ENCODE measurements around the gene ZNF366. TPM values are rescaled to one million over a fixed set of nuclear protein-coding genes. Genes with fewer than 3 reads are reported as not detected.

The ZNF366 gene, protein sequence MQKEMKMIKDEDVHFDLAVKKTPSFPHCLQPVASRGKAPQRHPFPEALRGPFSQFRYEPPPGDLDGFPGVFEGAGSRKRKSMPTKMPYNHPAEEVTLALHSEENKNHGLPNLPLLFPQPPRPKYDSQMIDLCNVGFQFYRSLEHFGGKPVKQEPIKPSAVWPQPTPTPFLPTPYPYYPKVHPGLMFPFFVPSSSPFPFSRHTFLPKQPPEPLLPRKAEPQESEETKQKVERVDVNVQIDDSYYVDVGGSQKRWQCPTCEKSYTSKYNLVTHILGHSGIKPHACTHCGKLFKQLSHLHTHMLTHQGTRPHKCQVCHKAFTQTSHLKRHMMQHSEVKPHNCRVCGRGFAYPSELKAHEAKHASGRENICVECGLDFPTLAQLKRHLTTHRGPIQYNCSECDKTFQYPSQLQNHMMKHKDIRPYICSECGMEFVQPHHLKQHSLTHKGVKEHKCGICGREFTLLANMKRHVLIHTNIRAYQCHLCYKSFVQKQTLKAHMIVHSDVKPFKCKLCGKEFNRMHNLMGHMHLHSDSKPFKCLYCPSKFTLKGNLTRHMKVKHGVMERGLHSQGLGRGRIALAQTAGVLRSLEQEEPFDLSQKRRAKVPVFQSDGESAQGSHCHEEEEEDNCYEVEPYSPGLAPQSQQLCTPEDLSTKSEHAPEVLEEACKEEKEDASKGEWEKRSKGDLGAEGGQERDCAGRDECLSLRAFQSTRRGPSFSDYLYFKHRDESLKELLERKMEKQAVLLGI
- 8.1 TPM for total RNA-seq
- long read RNA-seq, transcript ZNF366-201 (5 exons, 3,830 nt), result major isoform, 10 of 18 reads
- long read RNA-seq, partial matches to known transcripts, result 5 of 18 reads
- long read RNA-seq, other reads (novel, unspliced or antisense), result 3 of 18 reads

DNA sequence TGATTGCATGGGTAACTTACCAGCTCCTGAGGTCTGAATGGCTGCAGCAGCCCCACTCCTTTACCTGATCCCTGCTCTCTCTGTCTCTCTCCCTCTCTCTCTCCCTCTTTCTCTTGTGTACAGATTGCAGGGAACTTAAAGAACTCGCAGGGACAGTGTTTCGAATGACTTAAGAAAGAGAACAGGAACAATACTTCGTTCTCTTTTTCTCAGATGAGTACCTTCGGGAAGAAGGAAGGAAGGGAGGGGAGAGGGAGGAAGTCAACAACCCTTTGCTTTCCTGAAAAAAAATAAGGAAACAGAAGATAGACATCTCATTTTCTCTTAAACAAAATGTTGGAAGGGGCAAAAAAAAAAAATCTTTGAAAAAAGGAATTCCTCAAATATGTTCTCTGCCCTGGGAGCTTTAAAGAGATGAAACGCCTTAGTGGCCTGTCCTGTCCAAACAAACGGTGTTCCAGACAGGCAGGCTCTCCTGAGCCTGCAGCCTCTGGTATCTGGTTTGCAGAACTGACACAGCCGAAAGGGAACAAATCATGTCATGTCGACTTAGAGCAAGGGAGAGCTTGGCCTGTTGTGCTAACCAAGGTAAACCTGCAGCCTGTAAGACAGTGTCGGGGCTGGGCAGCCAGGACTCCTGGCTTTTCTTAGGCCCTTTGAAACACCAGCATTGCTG, at the start of gene ZNF366:
Gene ZNF366 (minus strand): TSS at position 180 of the 676 bp plus-strand sequence. CDS start 45,914 bp downstream, outside the sequence.
- peak within 1 kb of the TSS; percentile 87 for H3K27ac ChIP-seq (replicated peaks)
- H3K36me3 ChIP-seq, result no peaks in the 10 kb centered on the region
- H3K4me3 ChIP-seq, result peak within 1 kb of the TSS; percentile 61
- TF ChIP-seq, protein P1, sequence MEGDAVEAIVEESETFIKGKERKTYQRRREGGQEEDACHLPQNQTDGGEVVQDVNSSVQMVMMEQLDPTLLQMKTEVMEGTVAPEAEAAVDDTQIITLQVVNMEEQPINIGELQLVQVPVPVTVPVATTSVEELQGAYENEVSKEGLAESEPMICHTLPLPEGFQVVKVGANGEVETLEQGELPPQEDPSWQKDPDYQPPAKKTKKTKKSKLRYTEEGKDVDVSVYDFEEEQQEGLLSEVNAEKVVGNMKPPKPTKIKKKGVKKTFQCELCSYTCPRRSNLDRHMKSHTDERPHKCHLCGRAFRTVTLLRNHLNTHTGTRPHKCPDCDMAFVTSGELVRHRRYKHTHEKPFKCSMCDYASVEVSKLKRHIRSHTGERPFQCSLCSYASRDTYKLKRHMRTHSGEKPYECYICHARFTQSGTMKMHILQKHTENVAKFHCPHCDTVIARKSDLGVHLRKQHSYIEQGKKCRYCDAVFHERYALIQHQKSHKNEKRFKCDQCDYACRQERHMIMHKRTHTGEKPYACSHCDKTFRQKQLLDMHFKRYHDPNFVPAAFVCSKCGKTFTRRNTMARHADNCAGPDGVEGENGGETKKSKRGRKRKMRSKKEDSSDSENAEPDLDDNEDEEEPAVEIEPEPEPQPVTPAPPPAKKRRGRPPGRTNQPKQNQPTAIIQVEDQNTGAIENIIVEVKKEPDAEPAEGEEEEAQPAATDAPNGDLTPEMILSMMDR (IDR thresholded peaks at IDR 0.05; ENCODE audit: borderline replicate concordance), result no peak
- no peaks in the 10 kb centered on the region for H3K27me3 ChIP-seq (ENCODE audit: low read depth)
- H3K9me3 ChIP-seq (replicated peaks), result no peaks in the 10 kb centered on the region
- DNase-seq, result no peak
- intact Hi-C loops (cut with micrococcal nuclease), result no loop called here
- H3K4me1 ChIP-seq, result peaks cover 59% of the 10 kb centered on the region

DNA sequence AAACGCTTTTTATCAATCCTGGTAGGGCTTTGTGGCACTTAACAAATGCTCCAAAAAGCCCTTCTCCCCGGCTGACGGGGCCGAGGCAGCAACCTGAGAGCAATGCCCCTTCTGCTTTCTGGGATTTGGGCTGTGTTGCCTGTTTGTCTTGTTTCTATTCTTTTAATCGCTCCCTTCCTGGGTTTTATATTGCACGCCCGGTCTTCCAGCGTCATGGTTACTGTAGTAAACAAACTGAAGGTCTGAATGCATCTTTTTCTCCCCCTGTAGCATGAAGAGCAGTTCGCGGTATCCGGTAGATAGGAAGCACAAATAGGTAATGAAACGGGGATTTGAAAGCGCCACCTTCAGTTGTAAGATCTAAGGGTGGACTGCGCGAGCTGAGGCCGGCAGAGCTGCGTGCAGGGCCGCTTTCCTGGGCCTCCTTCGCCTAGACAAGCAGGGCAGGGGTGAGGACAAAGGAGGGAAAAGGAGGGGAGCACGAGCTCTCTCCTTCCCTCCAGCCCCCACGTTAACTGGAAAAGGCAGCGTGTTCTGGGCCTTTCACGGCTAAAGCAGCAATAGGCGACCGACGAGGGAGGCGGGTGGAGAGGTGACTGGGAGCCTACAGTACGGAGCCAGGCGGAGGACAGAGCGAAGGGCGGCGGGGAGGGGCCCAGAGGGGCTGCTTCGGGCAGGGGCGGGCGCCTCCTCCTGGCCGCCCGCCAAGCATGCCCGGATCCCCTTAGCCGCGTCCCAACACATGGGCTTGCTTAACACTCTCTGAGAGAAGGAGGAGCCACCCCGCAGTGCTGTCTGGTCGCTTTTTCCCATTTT, 49.3 kb upstream of the ZNF366 start:
- intact Hi-C loops (cut with micrococcal nuclease), result no loop called here
- H3K4me3 ChIP-seq, result peak overlapping the region; percentile 61
- TF ChIP-seq, protein P1 (IDR thresholded peaks at IDR 0.05; ENCODE audit: borderline replicate concordance), result no peak
- peaks cover 42% of the 10 kb centered on the region for H3K4me1 ChIP-seq
- H3K9me3 ChIP-seq (replicated peaks), result no peaks in the 10 kb centered on the region
- no peaks in the 10 kb centered on the region for H3K36me3 ChIP-seq
- H3K27me3 ChIP-seq (ENCODE audit: low read depth), result no peaks in the 10 kb centered on the region
- peak overlapping the region; percentile 66 for H3K27ac ChIP-seq (replicated peaks)
- peak; percentile 54 for DNase-seq

DNA sequence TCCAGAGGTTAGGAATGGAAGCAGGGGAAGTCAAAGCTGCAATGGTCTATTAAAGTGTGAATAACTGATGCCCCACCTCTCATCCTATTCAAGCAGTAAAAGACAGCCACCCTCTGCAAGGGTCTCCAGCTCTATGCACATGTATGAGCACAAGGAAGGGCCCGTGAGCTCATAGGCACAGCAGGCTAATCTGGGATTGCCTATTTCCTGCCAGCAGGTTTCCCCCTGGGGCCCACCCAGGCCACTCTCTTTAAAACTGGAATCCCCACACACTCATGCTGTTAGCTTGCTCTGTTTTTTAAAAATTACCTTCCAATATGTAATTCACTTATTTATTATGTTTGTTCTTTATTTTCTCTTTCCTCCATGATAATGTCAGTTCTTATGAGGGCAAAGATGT, 48.7 kb upstream of the ZNF366 start:
- intact Hi-C loops (cut with micrococcal nuclease), result no loop called here

DNA sequence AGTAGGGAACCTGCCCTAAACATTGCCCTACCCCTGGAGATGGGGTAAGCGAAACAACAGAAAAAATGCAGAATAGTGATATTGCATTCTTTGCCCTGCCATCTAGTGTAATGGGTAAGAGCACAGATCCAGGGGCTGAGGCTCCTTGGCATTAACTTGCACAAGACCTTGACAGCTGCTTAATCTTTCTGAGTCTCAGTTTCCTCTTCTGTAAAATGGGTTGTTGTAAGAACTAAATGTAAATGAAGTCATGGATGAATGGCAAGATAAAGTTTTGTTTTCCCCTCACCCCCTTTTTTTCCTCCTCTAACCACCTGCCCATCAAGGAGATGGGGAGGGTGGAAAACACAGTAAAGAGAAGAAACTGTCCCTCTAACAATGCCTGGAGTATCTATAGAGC, 47.7 kb upstream of the ZNF366 start:
- intact Hi-C loops (cut with micrococcal nuclease), result loop anchor here (5.0 kb wide), 1 partner anchor 303 kb away; no protein-coding TSS in a partner anchor
- H3K27me3 ChIP-seq (ENCODE audit: low read depth), result no peaks in the 10 kb centered on the region
- TF ChIP-seq, protein P1 (IDR thresholded peaks at IDR 0.05; ENCODE audit: borderline replicate concordance), result no peak
- DNase-seq, result no peak
- H3K9me3 ChIP-seq (replicated peaks), result no peaks in the 10 kb centered on the region
- H3K36me3 ChIP-seq, result no peaks in the 10 kb centered on the region
- H3K4me3 ChIP-seq, result no peak overlapping the region
- no peak overlapping the region for H3K27ac ChIP-seq (replicated peaks)
- H3K4me1 ChIP-seq, result peaks cover 30% of the 10 kb centered on the region

More for the DNA sequence above, 48.7 kb upstream of the ZNF366 start:
- peak overlapping the region; percentile 66 for H3K27ac ChIP-seq (replicated peaks)
- TF ChIP-seq, protein P1 (IDR thresholded peaks at IDR 0.05; ENCODE audit: borderline replicate concordance), result no peak
- H3K9me3 ChIP-seq (replicated peaks), result no peaks in the 10 kb centered on the region
- no peak for DNase-seq
- peaks cover 38% of the 10 kb centered on the region for H3K4me1 ChIP-seq
- H3K27me3 ChIP-seq (ENCODE audit: low read depth), result no peaks in the 10 kb centered on the region
- no peaks in the 10 kb centered on the region for H3K36me3 ChIP-seq
- H3K4me3 ChIP-seq, result peak overlapping the region; percentile 61

All from left ventricle myocardium inferior (tissue), 1 donor.